Activated CD4-positive, alpha-beta T cell treated with anti-CD3 and anti-CD28 coated beads for 4 hours (primary cell): ENCODE data around the gene MRPS34.
"Not testable (repeated sequence)": the region's sequence is repeated elsewhere in the genome, so short reads cannot be mapped to it uniquely, and the experiment has no call there.

Source experiments
- DNase-seq, 2 donors: peaks; one replicate each; pipeline ENCODE4 v3.0.0-alpha.2; 2020

The MRPS34 gene

GRCh38 chr16:1772908-1773702 is at the start of gene MRPS34:
MRPS34 (minus strand) TSS chr16:1773134; CDS start chr16:1773119, 15 bp downstream.
- DNase-seq: peak; percentile 74 to 79

GRCh38 chr16:1821861-1822611 is 49.1 kb upstream of the MRPS34 start:
- no peak for DNase-seq

GRCh38 chr16:1820946-1821290 is 48.0 kb upstream of the MRPS34 start:
- no peak for DNase-seq

- no peak for DNase-seq
Observed at GRCh38 chr16:1820096-1820945, 47.4 kb upstream of the MRPS34 start.

- no peak for DNase-seq
Observed at GRCh38 chr16:1819611-1820010, 46.7 kb upstream of the MRPS34 start.

GRCh38 chr16:1818873-1819525 is 46.1 kb upstream of the MRPS34 start:
- no peak for DNase-seq

- DNase-seq: no peak
Observed at GRCh38 chr16:1818204-1818872, 45.4 kb upstream of the MRPS34 start.

- no peak for DNase-seq
Observed at GRCh38 chr16:1817716-1818115, 44.8 kb upstream of the MRPS34 start.

- DNase-seq: no peak
Observed at GRCh38 chr16:1817276-1817589, 44.3 kb upstream of the MRPS34 start.

- DNase-seq: no peak
Observed at GRCh38 chr16:1816396-1817275, 43.7 kb upstream of the MRPS34 start.

- no peak for DNase-seq
Observed at GRCh38 chr16:1815461-1815860, 42.5 kb upstream of the MRPS34 start.

GRCh38 chr16:1812732-1813163 is 39.8 kb upstream of the MRPS34 start:
- peak; percentile 46 to 56 for DNase-seq

GRCh38 chr16:1810536-1810935 is 37.6 kb upstream of the MRPS34 start:
- DNase-seq: no peak

- DNase-seq: no peak
Observed at GRCh38 chr16:1810106-1810505, 37.2 kb upstream of the MRPS34 start.

- no peak for DNase-seq
Observed at GRCh38 chr16:1809281-1809801, 36.4 kb upstream of the MRPS34 start.

GRCh38 chr16:1808691-1809090 is 35.8 kb upstream of the MRPS34 start:
- no peak for DNase-seq

- no peak for DNase-seq
Observed at GRCh38 chr16:1807626-1808025, 34.7 kb upstream of the MRPS34 start.

GRCh38 chr16:1800701-1801100 is 27.8 kb upstream of the MRPS34 start:
- DNase-seq: no peak

GRCh38 chr16:1799263-1799662 is 26.3 kb upstream of the MRPS34 start:
- DNase-seq: not testable (repeated sequence)

GRCh38 chr16:1794908-1795666 is 22.2 kb upstream of the MRPS34 start:
- DNase-seq: no peak
